ENCODE results near the gene FAM124A.

FAM124A gene

GRCh38 chr13:51223560-51224270, 1.5 kb downstream of the FAM124A start:
- H3K27me3 ChIP-seq (ENCODE audit: insufficient read depth, low read depth): no peaks in the 10 kb centered on the region
- no peak overlapping the region for H2AFZ ChIP-seq (ENCODE audit: low read depth)
- H3K4me2 ChIP-seq: no peak overlapping the region; the same call in 1 of the 2 replicates
- no peaks in the 10 kb centered on the region for H4K20me1 ChIP-seq (ENCODE audit: insufficient read depth)
- no peak overlapping the region for H3K4me3 ChIP-seq (IDR thresholded peaks at IDR 0.05; ENCODE audit: insufficient read depth, low read depth, low read length)
- no peaks in the 10 kb centered on the region for H3K79me2 ChIP-seq (ENCODE audit: insufficient read depth, low read depth)
- no peak for TF ChIP-seq CTCF (conservative IDR thresholded peaks at IDR 0.05; ENCODE audit: low read depth, low read length)
- no peak overlapping the region for H3K9ac ChIP-seq
- H3K36me3 ChIP-seq (ENCODE audit: insufficient read depth): no peaks in the 10 kb centered on the region
- H3K27ac ChIP-seq: no peak overlapping the region
- no peaks in the 10 kb centered on the region for H3K4me1 ChIP-seq (ENCODE audit: low read depth, poor library complexity, severe bottlenecking)

- no peak overlapping the region for H3K4me2 ChIP-seq
- no peak overlapping the region for H3K9ac ChIP-seq
- H3K4me1 ChIP-seq (ENCODE audit: low read depth, poor library complexity, severe bottlenecking): no peaks in the 10 kb centered on the region
- H3K27me3 ChIP-seq (ENCODE audit: insufficient read depth, low read depth): no peaks in the 10 kb centered on the region
- H3K36me3 ChIP-seq (ENCODE audit: insufficient read depth): no peaks in the 10 kb centered on the region
- no peaks in the 10 kb centered on the region for H3K79me2 ChIP-seq (ENCODE audit: insufficient read depth, low read depth)
- no peak overlapping the region for H3K4me3 ChIP-seq (IDR thresholded peaks at IDR 0.05; ENCODE audit: insufficient read depth, low read depth, low read length)
- no peak for TF ChIP-seq CTCF (conservative IDR thresholded peaks at IDR 0.05; ENCODE audit: low read depth, low read length)
- H3K27ac ChIP-seq: no peak overlapping the region
- no peaks in the 10 kb centered on the region for H4K20me1 ChIP-seq (ENCODE audit: insufficient read depth)
- no peak overlapping the region for H2AFZ ChIP-seq (ENCODE audit: low read depth)
Observed at GRCh38 chr13:51225029-51225428, 2.8 kb downstream of the FAM124A start.

GRCh38 chr13:51227404-51227803, 5.2 kb downstream of the FAM124A start:
- Histone ChIP-seq H2AFZ (ENCODE audit: low read depth) (no peak overlapping the region), H3K4me3 (IDR thresholded peaks at IDR 0.05; ENCODE audit: insufficient read depth, low read depth, low read length) (no peak overlapping the region), H3K4me2 (no peak overlapping the region), H3K4me1 (ENCODE audit: low read depth, poor library complexity, severe bottlenecking) (no peaks in the 10 kb centered on the region), H3K27ac (no peak overlapping the region), H3K27me3 (ENCODE audit: insufficient read depth, low read depth) (no peaks in the 10 kb centered on the region), H3K9ac (no peak overlapping the region), H3K79me2 (ENCODE audit: insufficient read depth, low read depth) (no peaks in the 10 kb centered on the region), H3K36me3 (ENCODE audit: insufficient read depth) (no peaks in the 10 kb centered on the region), H4K20me1 (ENCODE audit: insufficient read depth) (no peaks in the 10 kb centered on the region)
- no peak for TF ChIP-seq CTCF (conservative IDR thresholded peaks at IDR 0.05; ENCODE audit: low read depth, low read length)

GRCh38 chr13:51229101-51229719, 7.0 kb downstream of the FAM124A start:
- Histone ChIP-seq H3K4me3 (IDR thresholded peaks at IDR 0.05; ENCODE audit: insufficient read depth, low read depth, low read length) (no peak overlapping the region), H3K9ac (no peak overlapping the region), H4K20me1 (ENCODE audit: insufficient read depth) (no peaks in the 10 kb centered on the region), H3K4me2 (no peak overlapping the region), H3K4me1 (ENCODE audit: low read depth, poor library complexity, severe bottlenecking) (no peaks in the 10 kb centered on the region), H3K27ac (no peak overlapping the region), H3K36me3 (ENCODE audit: insufficient read depth) (no peaks in the 10 kb centered on the region), H3K79me2 (ENCODE audit: insufficient read depth, low read depth) (no peaks in the 10 kb centered on the region), H3K27me3 (ENCODE audit: insufficient read depth, low read depth) (no peaks in the 10 kb centered on the region), H2AFZ (ENCODE audit: low read depth) (no peak overlapping the region)
- no peak for TF ChIP-seq CTCF (conservative IDR thresholded peaks at IDR 0.05; ENCODE audit: low read depth, low read length)

Data from KMS-11 (cell line).